ENCODE measurements around the gene FBXO31.

DNA sequence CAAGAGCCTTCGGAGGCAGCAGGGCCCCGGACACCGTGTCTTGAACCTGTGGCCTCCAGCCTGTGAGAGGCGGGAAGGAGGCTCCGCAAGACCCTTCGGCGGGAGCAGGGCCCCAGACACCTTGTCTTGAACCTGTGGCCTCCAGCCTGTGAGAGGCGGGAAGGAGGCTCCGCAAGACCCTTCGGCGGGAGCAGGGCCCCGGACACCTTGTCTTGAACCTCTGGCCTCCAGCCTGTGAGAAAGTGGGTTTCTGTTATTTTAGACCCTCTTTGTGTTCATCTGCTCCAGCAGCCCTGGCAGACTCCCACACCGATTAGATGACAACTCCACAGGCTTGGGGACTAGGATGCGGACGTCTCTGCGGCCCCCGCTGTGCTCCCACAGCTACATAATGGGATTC lies 30.0 kb downstream of the FBXO31 start:
- TF ChIP-seq EZH2 (IDR thresholded peaks at IDR 0.05; ENCODE audit: insufficient read depth, poor library complexity, severe bottlenecking) (no peak), EZH2phosphoT487 (IDR thresholded peaks at IDR 0.05; ENCODE audit: insufficient read depth, low read depth) (no peak)
